ENCODE results near the gene MICA. TPM values are rescaled to one million over a fixed set of nuclear protein-coding genes. Genes with fewer than 3 reads are reported as not detected.
"Not testable (repeated sequence)": the region's sequence is repeated elsewhere in the genome, so short reads cannot be mapped to it uniquely, and the experiment has no call there.

Gene MICA
- total and polyA plus RNA-seq, 10 donors = 7.8 to 27.4 (median 16.1) TPM

DNA sequence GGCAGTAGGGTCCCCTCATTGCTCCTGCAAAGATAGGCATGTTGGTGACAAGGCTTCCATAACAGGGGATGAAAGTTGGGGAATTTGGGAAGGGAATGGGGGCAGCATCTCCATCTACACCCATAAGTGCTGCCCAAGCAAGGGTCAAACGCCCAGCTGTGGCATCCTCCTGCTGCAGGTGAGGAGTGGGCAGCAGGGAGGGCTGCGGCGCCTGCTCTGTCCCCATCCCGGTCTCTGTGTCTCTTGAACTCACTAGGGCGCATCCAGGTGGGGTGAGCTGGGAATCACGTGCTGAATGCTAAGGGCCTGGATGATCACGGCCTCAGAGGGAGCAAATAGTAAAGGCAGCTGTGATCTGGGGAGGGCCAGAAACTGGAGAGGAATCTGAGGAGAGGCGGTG, 9.1 kb downstream of the MICA start:
- Histone ChIP-seq H3K27me3 (replicated peaks in 1 of 7) (no peaks in the 10 kb centered on the region), H3K9me3 (peaks cover 0 to 10% (median 6%) of the 10 kb centered on the region in 8 donors), H3K27ac (no peak overlapping the region), H3K36me3 (peaks cover 0 to 74% (median 55%) of the 10 kb centered on the region in 6 donors), H3K4me3 (no peak overlapping the region), H3K4me1 (peaks cover 0 to 35% (median 16%) of the 10 kb centered on the region in 6 donors)
- intact Hi-C loops (cut with DNase I; ENCODE audit: low total_unique reads) = no loop called here
- no peak for DNase-seq
- WGBS, 5 donors = 92 to 97% (median 94%) methylated on average over 8 of the region's 8 CpGs
- TF ChIP-seq CTCF (IDR thresholded peaks at IDR 0.05 in 8 of 11, conservative IDR thresholded peaks at IDR 0.05 in 3 of 11) = no peak
- TF ChIP-seq POLR2A (IDR thresholded peaks at IDR 0.05) = no peak
- no peak for TF ChIP-seq POLR2AphosphoS5 (IDR thresholded peaks at IDR 0.05)

GRCh38 chr6:31414148-31414770, 10.9 kb downstream of the MICA start:
- Histone ChIP-seq H3K9me3 (peaks cover 0 to 12% (median 8%) of the 10 kb centered on the region in 8 donors), H3K36me3 (peaks cover 0 to 83% (median 55%) of the 10 kb centered on the region in 6 donors), H3K4me1 (peaks cover 0 to 18% (median 4%) of the 10 kb centered on the region in 6 donors)
- DNase-seq; intact Hi-C loops (cut with DNase I; ENCODE audit: low total_unique reads); H3K27me3 ChIP-seq (replicated peaks in 1 of 7); H3K4me3 ChIP-seq; H3K27ac ChIP-seq: not testable (repeated sequence)
- TF ChIP-seq POLR2AphosphoS5 (IDR thresholded peaks at IDR 0.05) = peak in 1 of 3 donors; percentile 38
- WGBS, 5 donors = 79 to 93% (median 88%) methylated on average over 5 to 7 of the region's 7 CpGs

DNA sequence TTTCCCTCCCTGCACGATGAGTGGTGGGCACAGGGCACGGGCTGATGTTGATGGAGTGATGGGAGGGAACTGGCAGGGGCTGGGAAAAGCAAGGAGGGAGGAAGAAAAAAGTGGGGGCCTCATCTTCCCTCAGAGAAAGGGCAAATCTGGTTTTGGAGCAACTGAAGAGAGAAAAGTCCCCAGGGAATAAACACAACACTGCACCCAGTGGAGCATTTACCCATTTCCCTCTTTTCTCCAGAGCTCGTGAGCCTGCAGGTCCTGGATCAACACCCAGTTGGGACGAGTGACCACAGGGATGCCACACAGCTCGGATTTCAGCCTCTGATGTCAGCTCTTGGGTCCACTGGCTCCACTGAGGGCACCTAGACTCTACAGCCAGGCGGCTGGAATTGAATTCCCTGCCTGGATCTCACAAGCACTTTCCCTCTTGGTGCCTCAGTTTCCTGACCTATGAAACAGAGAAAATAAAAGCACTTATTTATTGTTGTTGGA, 11.4 kb downstream of the MICA start:
- Histone ChIP-seq H3K9me3 (peaks cover 0 to 12% (median 8%) of the 10 kb centered on the region in 8 donors), H3K4me1 (peaks cover 0 to 12% (median 0%) of the 10 kb centered on the region in 6 donors), H3K27ac (no peak overlapping the region), H3K27me3 (replicated peaks in 1 of 7) (no peaks in the 10 kb centered on the region), H3K4me3 (no peak overlapping the region), H3K36me3 (peaks cover 0 to 83% (median 55%) of the 10 kb centered on the region in 6 donors)
- DNase-seq = no peak
- TF ChIP-seq CTCF (IDR thresholded peaks at IDR 0.05 in 8 of 11, conservative IDR thresholded peaks at IDR 0.05 in 3 of 11) (no peak), POLR2AphosphoS5 (IDR thresholded peaks at IDR 0.05) (no peak), POLR2A (IDR thresholded peaks at IDR 0.05) (no peak)
- intact Hi-C loops (cut with DNase I; ENCODE audit: low total_unique reads) = no loop called here
- 77 to 87% (median 83%) methylated on average over 5 to 6 of the region's 6 CpGs for WGBS, 5 donors

GRCh38 chr6:31416394-31417014, 13.1 kb downstream of the MICA start:
- WGBS, 5 donors = 93 to 96% (median 94%) methylated on average over 5 of the region's 5 CpGs
- no peak overlapping the region for H3K27ac ChIP-seq
- intact Hi-C loops (cut with DNase I; ENCODE audit: low total_unique reads) = no loop called here
- peaks cover 0 to 2% (median 0%) of the 10 kb centered on the region in 6 donors for H3K4me1 ChIP-seq
- H3K36me3 ChIP-seq = peaks cover 0 to 69% (median 44%) of the 10 kb centered on the region in 6 donors
- no peak overlapping the region for H3K4me3 ChIP-seq
- TF ChIP-seq POLR2A (IDR thresholded peaks at IDR 0.05) = no peak
- no peak for TF ChIP-seq CTCF (IDR thresholded peaks at IDR 0.05 in 8 of 11, conservative IDR thresholded peaks at IDR 0.05 in 3 of 11)
- TF ChIP-seq POLR2AphosphoS5 (IDR thresholded peaks at IDR 0.05) = peak in 2 of 3 donors; percentile 26 to 52
- no peaks in the 10 kb centered on the region for H3K27me3 ChIP-seq (replicated peaks in 1 of 7)
- DNase-seq = no peak
- peaks cover 0 to 12% (median 8%) of the 10 kb centered on the region in 8 donors for H3K9me3 ChIP-seq
